OCI-LY1 (cell line): Measurements from ENCODE around the gene BICDL1.

Experiments
- H2AFZ ChIP-seq: fragments of 200-600 bp; sonication (generic), shearing (Covaris generic); 2 replicates; pipeline ENCODE4 v1.6.0; 2014; ENCODE audit warnings: antibody characterized with exemption, mild to moderate bottlenecking, low read length
- H3F3A ChIP-seq: fragments of 200-600 bp; sonication (generic), shearing (Covaris generic); 2 replicates; pipeline ENCODE4 v1.6.0; 2014; ENCODE audit warnings: mild to moderate bottlenecking, antibody characterized with exemption, low read length, moderate library complexity; ENCODE audit not compliant: insufficient read depth
- H3K27ac ChIP-seq: fragments of 200-600 bp; sonication (generic); 2 replicates; pipeline ENCODE4 v1.5.1; 2014; ENCODE audit warnings: low read length, mixed run types, mild to moderate bottlenecking, low read depth; ENCODE audit not compliant: poor library complexity, severe bottlenecking
- H3K27me3 ChIP-seq: fragments of 200-600 bp; sonication (generic); 2 replicates; pipeline ENCODE4 v1.6.0; 2014; ENCODE audit warnings: antibody characterized with exemption, mild to moderate bottlenecking, low read length, moderate library complexity; ENCODE audit not compliant: insufficient read depth
- H3K36me3 ChIP-seq: fragments of 200-600 bp; sonication (generic); 2 replicates; pipeline ENCODE4 v1.6.1; 2014; ENCODE audit warnings: mild to moderate bottlenecking, antibody characterized with exemption, low read length, moderate library complexity, mixed read lengths; ENCODE audit not compliant: insufficient read depth
- H3K4me1 ChIP-seq: fragments of 200-600 bp; sonication (generic); 2 replicates; pipeline ENCODE4 v1.5.1; 2014; ENCODE audit warnings: mild to moderate bottlenecking, low read length, moderate library complexity; ENCODE audit not compliant: insufficient read depth, severe bottlenecking
- H3K4me2 ChIP-seq: fragments of 200-600 bp; sonication (generic), shearing (Covaris generic); 2 replicates; pipeline ENCODE4 v1.6.1; 2014; ENCODE audit warnings: low read length
- H3K4me3 ChIP-seq: fragments of 200-600 bp; sonication (generic); 2 replicates; pipeline ENCODE4 v1.5.1; 2014; ENCODE audit warnings: low read length, low read depth, mild to moderate bottlenecking, mixed read lengths; ENCODE audit not compliant: poor library complexity, severe bottlenecking
- H3K79me2 ChIP-seq: fragments of 200-600 bp; shearing (Covaris generic); 2 replicates; pipeline ENCODE4 v1.6.1; 2016; ENCODE audit warnings: mixed run types, low read length, mixed read lengths; ENCODE audit not compliant: insufficient read depth
- H3K9ac ChIP-seq: fragments of 200-600 bp; sonication (generic), shearing (Covaris generic); 2 replicates; pipeline ENCODE4 v1.6.1; 2014; ENCODE audit warnings: mild to moderate bottlenecking, low read length, mixed read lengths
- H3K9me2 ChIP-seq: fragments of 200-600 bp; sonication (generic), shearing (Covaris generic); 2 replicates; pipeline ENCODE4 v1.6.1; 2014; ENCODE audit warnings: low read depth, mild to moderate bottlenecking, low read length, mixed read lengths
- H3K9me3 ChIP-seq: fragments of 200-600 bp; shearing (Covaris generic); 2 replicates; pipeline ENCODE4 v1.6.1; 2014; ENCODE audit warnings: low read length, mixed read lengths
- H4K20me1 ChIP-seq: fragments of 200-600 bp; sonication (generic), shearing (Covaris generic); 2 replicates; pipeline ENCODE4 v1.6.0; 2016; ENCODE audit warnings: mild to moderate bottlenecking, low read length; ENCODE audit not compliant: insufficient read depth
- CTCF ChIP-seq: fragments of 200-600 bp; sonication (generic), shearing (Covaris generic); IDR thresholded peaks from 2 replicates; pipeline ENCODE4 v1.5.1; 2017; ENCODE audit warnings: mild to moderate bottlenecking, antibody characterized with exemption, low read length, moderate library complexity, mixed read lengths
- EZH2 ChIP-seq: fragments of 200-600 bp; sonication (generic), shearing (Covaris generic); IDR thresholded peaks from 2 replicates; pipeline ENCODE4 v1.8.0; 2017; ENCODE audit warnings: borderline replicate concordance, mixed run types, mild to moderate bottlenecking, antibody characterized with exemption, low read length, moderate library complexity, mixed read lengths

The BICDL1 gene

GRCh38 chr12:120060717-120061116 is 71.7 kb downstream of the BICDL1 start:
- no peak overlapping the region for H3K4me3 ChIP-seq
- H3K79me2 ChIP-seq: no peaks in the 10 kb centered on the region
- H2AFZ ChIP-seq: no peak overlapping the region
- no peaks in the 10 kb centered on the region for H3K27me3 ChIP-seq
- TF ChIP-seq CTCF (no peak), EZH2 (no peak)
- no peaks in the 10 kb centered on the region for H3K4me1 ChIP-seq
- H4K20me1 ChIP-seq: no peaks in the 10 kb centered on the region
- no peaks in the 10 kb centered on the region for H3K9me2 ChIP-seq
- no peak overlapping the region for H3K4me2 ChIP-seq
- no peak overlapping the region for H3K27ac ChIP-seq
- no peak overlapping the region for H3K9ac ChIP-seq
- H3F3A ChIP-seq: no peaks in the 10 kb centered on the region
- no peaks in the 10 kb centered on the region for H3K9me3 ChIP-seq
- H3K36me3 ChIP-seq: peaks cover 3% of the 10 kb centered on the region; the same call in 1 of the 2 replicates

GRCh38 chr12:120061575-120062214 is 72.7 kb downstream of the BICDL1 start:
- no peaks in the 10 kb centered on the region for H3K79me2 ChIP-seq
- peaks cover 3% of the 10 kb centered on the region; the same call in 1 of the 2 replicates for H3K36me3 ChIP-seq
- H3K27me3 ChIP-seq: no peaks in the 10 kb centered on the region
- no peak overlapping the region for H3K4me3 ChIP-seq
- H3K4me2 ChIP-seq: no peak overlapping the region
- no peaks in the 10 kb centered on the region for H3K9me3 ChIP-seq
- no peak overlapping the region for H3K27ac ChIP-seq
- no peak overlapping the region for H3K9ac ChIP-seq
- H3F3A ChIP-seq: no peaks in the 10 kb centered on the region
- no peaks in the 10 kb centered on the region for H4K20me1 ChIP-seq
- no peaks in the 10 kb centered on the region for H3K4me1 ChIP-seq
- no peak for TF ChIP-seq CTCF
- no peak for TF ChIP-seq EZH2
- H3K9me2 ChIP-seq: no peaks in the 10 kb centered on the region
- H2AFZ ChIP-seq: no peak overlapping the region

- H2AFZ ChIP-seq: no peak overlapping the region
- H3K4me3 ChIP-seq: no peak overlapping the region
- H3K27ac ChIP-seq: no peak overlapping the region
- H3K79me2 ChIP-seq: no peaks in the 10 kb centered on the region
- H4K20me1 ChIP-seq: no peaks in the 10 kb centered on the region
- peaks cover 3% of the 10 kb centered on the region; the same call in 1 of the 2 replicates for H3K36me3 ChIP-seq
- H3F3A ChIP-seq: no peaks in the 10 kb centered on the region
- H3K9me2 ChIP-seq: no peaks in the 10 kb centered on the region
- H3K4me2 ChIP-seq: no peak overlapping the region
- H3K9ac ChIP-seq: no peak overlapping the region
- H3K9me3 ChIP-seq: no peaks in the 10 kb centered on the region
- no peak for TF ChIP-seq EZH2
- TF ChIP-seq CTCF: no peak
- H3K4me1 ChIP-seq: no peaks in the 10 kb centered on the region
- H3K27me3 ChIP-seq: no peaks in the 10 kb centered on the region
These were observed 74.0 kb downstream of the BICDL1 start for GRCh38 chr12:120062976-120063579.
